Cerebellar cortex (tissue), 1 donor: Measurements from ENCODE around the gene DOC2A.
A peak's percentile ranks its signal among the peaks of the same experiment; 100 is the strongest.
"Not testable (repeated sequence)": the region's sequence is repeated elsewhere in the genome, so short reads cannot be mapped to it uniquely, and the experiment has no call there.

Source experiments
- DNase-seq: peaks from one replicate; pipeline ENCODE4 v3.0.0-alpha.2; 2015; ENCODE audit warnings: low spot score

DOC2A gene

DNA sequence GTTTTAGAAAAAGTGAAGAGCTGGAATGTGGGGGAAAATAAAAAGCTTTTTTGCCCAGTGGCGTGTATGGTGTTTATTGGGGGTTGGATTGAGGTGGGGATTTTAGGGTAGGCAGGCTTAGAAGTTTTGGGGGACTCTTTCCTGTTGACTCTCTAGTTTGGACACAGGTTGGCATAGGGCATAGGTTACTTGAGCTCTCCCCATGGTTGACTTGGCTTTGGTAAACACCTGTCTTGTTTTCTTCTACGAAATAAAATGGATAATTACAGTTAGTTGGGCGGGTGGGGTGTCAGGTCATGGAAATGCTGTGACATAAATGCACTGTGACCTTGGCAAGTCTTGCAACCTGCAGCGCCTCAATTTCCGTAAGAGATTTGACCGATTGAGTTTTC lies 37.8 kb downstream of the DOC2A start:
- DNase-seq = no peak

DNA sequence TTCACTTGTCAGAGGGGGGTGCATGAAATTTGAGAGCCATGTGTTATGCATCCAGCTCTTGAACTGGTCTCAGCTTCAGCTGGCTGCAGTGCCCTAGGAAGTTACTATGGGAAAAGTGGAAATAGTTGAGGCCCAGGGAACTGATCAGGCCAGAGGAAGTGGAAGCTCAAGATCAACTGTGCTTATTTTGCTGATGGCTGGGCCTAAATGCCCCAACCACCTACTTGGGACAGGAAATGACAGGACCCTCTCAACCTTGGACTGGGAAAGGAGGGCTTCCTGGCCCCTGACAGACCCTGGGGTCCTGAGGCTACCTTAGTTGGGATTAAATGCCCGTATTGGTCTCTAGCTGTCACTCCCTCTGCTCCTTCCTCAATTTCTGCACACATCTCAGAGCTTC lies 38.3 kb downstream of the DOC2A start:
- no peak for DNase-seq

GRCh38 chr16:29971304-29971703 lies 39.5 kb downstream of the DOC2A start:
- DNase-seq = no peak

- DNase-seq = no peak
Measured at GRCh38 chr16:29968205-29968604, 42.6 kb downstream of the DOC2A start.

GRCh38 chr16:29963021-29963743 lies 47.6 kb downstream of the DOC2A start:
- DNase-seq = no peak

DNA sequence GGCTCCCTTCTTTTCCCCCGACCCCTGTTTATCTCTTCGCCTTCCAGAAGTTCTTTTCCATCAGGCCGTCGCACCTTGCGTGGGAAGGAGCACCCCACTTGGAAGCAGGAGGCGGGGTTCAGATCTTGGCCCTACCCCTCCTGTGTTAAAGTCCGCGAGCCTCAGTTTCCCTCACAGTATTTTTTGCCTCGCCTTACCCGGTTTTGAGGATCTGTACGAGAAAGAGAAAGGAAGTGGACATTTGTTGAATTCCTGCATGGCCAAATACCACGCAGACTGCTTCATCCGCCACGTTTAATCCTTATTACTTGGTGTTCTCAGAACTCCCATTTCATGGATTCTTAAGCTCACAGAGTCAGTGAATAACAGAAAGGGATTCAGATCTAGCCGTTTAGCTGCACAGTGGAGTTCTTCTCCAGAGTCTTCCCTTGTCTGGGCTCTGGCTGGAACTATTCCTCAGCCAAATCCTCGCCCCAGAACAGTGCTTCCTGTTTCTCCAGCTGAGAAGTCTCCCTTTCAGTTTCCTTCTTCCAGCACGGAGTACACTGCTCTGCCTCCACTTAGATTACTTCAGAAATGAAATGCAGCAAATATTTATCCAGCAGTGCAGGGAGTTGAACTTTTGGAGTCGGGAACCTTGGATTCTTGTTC lies 48.4 kb downstream of the DOC2A start:
- DNase-seq = peak; percentile 33

- peak; percentile 89 for DNase-seq
Measured at GRCh38 chr16:29961479-29962343, 49.1 kb downstream of the DOC2A start, which contains the start of gene TMEM219. TMEM219 (plus strand) TSS chr16:29962079; CDS start chr16:29963144, 1,065 bp downstream.

- peak; percentile 30 for DNase-seq
Measured at GRCh38 chr16:29961127-29961478, 49.7 kb downstream of the DOC2A start.

DNA sequence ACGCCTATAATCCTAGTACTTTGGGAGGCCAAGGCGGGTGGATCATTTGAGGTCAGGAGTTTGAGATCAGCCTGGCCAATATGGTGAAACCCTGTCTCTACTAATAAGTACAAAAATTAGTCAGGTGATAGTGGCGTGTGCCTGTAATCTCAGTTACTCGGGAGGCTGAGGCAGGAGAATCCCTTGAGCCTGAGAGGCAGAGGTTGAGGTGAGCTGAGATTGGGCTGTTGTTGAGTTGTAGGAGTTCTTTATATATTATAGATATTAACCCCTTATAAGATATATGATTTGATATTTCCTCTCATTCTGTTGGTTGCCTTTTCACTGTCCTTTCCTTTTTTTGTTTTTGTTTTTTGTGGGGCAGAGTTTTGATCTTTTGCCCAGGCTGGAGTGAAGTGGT lies 51.0 kb downstream of the DOC2A start:
- DNase-seq = not testable (repeated sequence)

DNA sequence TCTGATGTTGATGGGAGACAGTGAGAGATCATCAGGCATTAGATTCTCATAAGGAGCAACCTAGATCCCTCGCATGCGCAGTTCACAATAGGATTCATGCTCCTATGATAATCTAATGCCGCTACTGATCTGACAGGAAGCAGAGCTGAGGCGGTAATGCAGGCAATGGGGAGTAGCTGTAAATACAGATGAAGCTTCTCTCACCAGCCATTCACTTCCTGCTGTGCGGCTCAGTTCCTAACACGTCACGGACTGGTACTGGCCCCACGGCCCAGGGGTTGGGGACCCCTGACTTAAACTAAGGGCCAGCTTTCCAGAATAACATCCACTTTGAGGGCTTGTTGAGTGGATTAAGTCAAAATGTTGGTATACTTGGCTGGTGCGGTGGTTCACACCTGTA lies 51.5 kb downstream of the DOC2A start:
- no peak for DNase-seq

DNA sequence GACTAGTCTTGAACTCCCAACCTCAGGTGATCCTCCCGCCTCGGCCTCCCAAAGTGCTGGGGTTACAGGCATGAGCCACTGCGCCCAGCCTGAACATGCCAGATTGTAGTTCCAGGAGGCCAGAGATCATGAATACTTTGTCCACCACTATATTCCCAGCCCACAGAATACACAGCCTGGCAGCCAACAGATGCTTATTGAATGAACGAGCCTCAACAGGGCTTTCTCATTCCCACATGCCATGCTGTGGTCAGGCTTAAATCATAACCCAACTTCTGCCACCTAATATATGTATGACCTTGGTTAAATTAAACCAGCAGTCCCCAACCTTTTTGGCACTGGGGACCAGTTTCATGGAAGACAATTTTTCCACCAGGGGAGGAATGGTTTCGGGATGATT lies 52.1 kb downstream of the DOC2A start:
- no peak for DNase-seq
